Adrenal gland (tissue), 5 donors: ENCODE measurements around the gene DOK1.

ENCODE experiments used
- CTCF ChIP-seq, 6 experiments: fragments of 450-650 bp in 4 of 6; fragments of 200-600 bp in 2 of 6; sonication (generic) in 1 of 6; IDR thresholded peaks; 1 replicate in 5 of 6; 2 replicates in 1 of 6; pipeline versions ENCODE4 v1.5.1 to v1.8.0; 2016 to 2021; ENCODE audit warnings: antibody characterized with exemption in 6 of 6, mild to moderate bottlenecking in 2 of 6, moderate library complexity in 1 of 6
- POLR2A ChIP-seq, 2 donors: fragments of 450-650 bp; IDR thresholded peaks; one replicate each; pipeline ENCODE4 v1.6.1; 2017; ENCODE audit warnings: antibody characterized with exemption in 2 of 2, mild to moderate bottlenecking in 2 of 2, moderate library complexity in 1 of 2
- donor health status: DM: no; HTN: no; CAD: no.

- TF ChIP-seq CTCF (IDR thresholded peaks at IDR 0.05) (no peak), POLR2A (IDR thresholded peaks at IDR 0.05) (no peak)
Measured at GRCh38 chr2:74569686-74570085, 15.2 kb downstream of the DOK1 start.
